HCT116 (cell line): ENCODE results near the gene NPPB. TPM values are rescaled to one million over a fixed set of nuclear protein-coding genes. Genes with fewer than 3 reads are reported as not detected.

Experiments
- ATAC-seq: fragments of 200-7000 bp; cut with Tn5 transposase; 2 replicates; pipeline ENCODE4 v1.9.1; 2020; ENCODE audit warnings: mild to moderate bottlenecking, moderate library complexity
- Bru-seq: library from RNA; stranded (reverse); fragments of 400-500 nt; gene quantifications from one replicate; lab custom pipeline; 2021; lab: Mats Ljungman, UMichigan
- BruChase-seq, 2 experiments: library from RNA; stranded (reverse); fragments of 400-500 nt; gene quantifications; one replicate each; lab custom pipeline; 2021; lab: Mats Ljungman, UMichigan
- BruUV-seq: library from RNA; stranded (reverse); fragments of 400-500 nt; replicated peaks from 2 replicates; lab custom pipeline; 2021; lab: Mats Ljungman, UMichigan
- CTCF ChIA-PET: fragments of 300-600 bp; sonication (Branson Sonifier 250); formaldehyde crosslinking; loops from one replicate; lab custom pipeline; 2021; ENCODE audit warnings: antibody characterized with exemption; lab: Charles Lee
- POLR2A ChIA-PET: fragments of 300-600, 350-600 bp; sonication (Branson Sonifier 250); formaldehyde crosslinking; loops from one replicate; lab custom pipeline; 2021; ENCODE audit warnings: antibody characterized with exemption; lab: Charles Lee
- RAD21 ChIA-PET, 2 experiments: fragments of 300-600 bp; sonication (Branson Sonifier 250); formaldehyde crosslinking; loops; one replicate each; lab custom pipeline; 2023; ENCODE audit warnings: low total read pairs in 2 of 2; ENCODE audit not compliant: uncharacterized antibody in 2 of 2, unreplicated experiment in 2 of 2, low non-redundant PET in 1 of 2; lab: Charles Lee
- DNase-seq: peaks from one replicate; pipeline ENCODE4 v3.0.0-alpha.2; 2010; ENCODE audit warnings: low read depth, low spot score
- H2AFZ ChIP-seq: fragments of 200-600 bp; shearing (Covaris generic), sonication (generic); 2 replicates; pipeline ENCODE4 v1.6.1; 2017; ENCODE audit warnings: low read depth, mixed run types, mixed read lengths, antibody characterized with exemption, low read length; ENCODE audit not compliant: poor library complexity, severe bottlenecking
- H3K27ac ChIP-seq: 2 replicates; pipeline ENCODE4 v1.5.1; 2012; ENCODE audit warnings: low read depth, low read length
- H3K27me3 ChIP-seq: fragments of 200-600 bp; sonication (generic); 2 replicates; pipeline ENCODE4 v1.6.1; 2016; ENCODE audit warnings: mixed run types, low read length, mixed read lengths; ENCODE audit not compliant: insufficient read depth
- H3K36me3 ChIP-seq, 2 experiments: fragments of 200-500 bp in 1 of 2; fragments of 200-600 bp in 1 of 2; sonication (Bioruptor generic) in 1 of 2; sonication (generic) in 1 of 2; 2 replicates each; pipeline versions ENCODE4 v1.5.1 to v1.6.1; 2014 to 2016; ENCODE audit warnings: low read length in 2 of 2, inconsistent platforms in 1 of 2, mixed read lengths in 1 of 2, mixed run types in 1 of 2; ENCODE audit not compliant: insufficient read depth in 2 of 2, control insufficient read depth in 1 of 2
- H3K4me1 ChIP-seq, 2 experiments: fragments of 200-600 bp in 1 of 2; sonication (generic) in 1 of 2; 2 replicates each; pipeline versions ENCODE4 v1.5.1 to v1.6.1; 2012 to 2017; ENCODE audit warnings: low read length in 2 of 2, inconsistent platforms in 1 of 2, mild to moderate bottlenecking in 1 of 2, mixed read lengths in 1 of 2, mixed run types in 1 of 2, moderate library complexity in 1 of 2; ENCODE audit not compliant: insufficient read depth in 2 of 2, control insufficient read depth in 1 of 2
- H3K4me2 ChIP-seq: fragments of 200-600 bp; sonication (generic); 2 replicates; pipeline ENCODE4 v1.6.1; 2017; ENCODE audit warnings: mixed run types, low read length, mixed read lengths
- H3K4me3 ChIP-seq, 2 experiments: fragments of 200-600 bp in 1 of 2; sonication (generic) in 1 of 2; replicated peaks in 1 of 2; 2 replicates each; pipeline ENCODE4 v1.5.1; 2011 to 2016; ENCODE audit warnings: low read length in 2 of 2, control low read depth in 1 of 2, low read depth in 1 of 2, mild to moderate bottlenecking in 1 of 2, mixed read lengths in 1 of 2, mixed run types in 1 of 2
- H3K79me2 ChIP-seq: fragments of 200-600 bp; sonication (generic); 2 replicates; pipeline ENCODE4 v1.6.1; 2017; ENCODE audit warnings: mild to moderate bottlenecking, mixed run types, low read length, moderate library complexity, mixed read lengths; ENCODE audit not compliant: insufficient read depth
- H3K9ac ChIP-seq: fragments of 200-600 bp; sonication (generic); 2 replicates; pipeline ENCODE4 v1.6.1; 2016; ENCODE audit warnings: low read length, mixed read lengths
- H3K9me2 ChIP-seq: fragments of 200-600 bp; sonication (generic), shearing (Covaris generic); 2 replicates; pipeline ENCODE4 v1.6.1; 2017; ENCODE audit warnings: mixed run types, mild to moderate bottlenecking, moderate library complexity; ENCODE audit not compliant: insufficient read depth
- H3K9me3 ChIP-seq, 2 experiments: fragments of 200-500 bp in 1 of 2; fragments of 200-600 bp in 1 of 2; sonication (Bioruptor generic) in 1 of 2; sonication (generic) in 1 of 2; 2 replicates each; pipeline ENCODE4 v1.6.1; 2014 to 2017; ENCODE audit warnings: low read length in 2 of 2, mixed read lengths in 2 of 2, inconsistent platforms in 1 of 2, low read depth in 1 of 2, mild to moderate bottlenecking in 1 of 2, mixed run types in 1 of 2, moderate library complexity in 1 of 2; ENCODE audit not compliant: control insufficient read depth in 1 of 2, insufficient read depth in 1 of 2
- H4K20me1 ChIP-seq: fragments of 200-600 bp; sonication (generic), shearing (Covaris generic); 2 replicates; pipeline ENCODE4 v1.6.1; 2017; ENCODE audit warnings: mixed run types, mild to moderate bottlenecking, moderate library complexity; ENCODE audit not compliant: insufficient read depth
- CEBPB ChIP-seq: IDR thresholded peaks from 2 replicates; pipeline ENCODE4 v1.6.1; 2012; ENCODE audit warnings: low read depth
- CTCF ChIP-seq, 3 experiments: fragments of 200-600 bp in 1 of 3; sonication (generic) in 1 of 3; IDR thresholded peaks in 2 of 3; conservative IDR thresholded peaks in 1 of 3; 2 replicates each; pipeline ENCODE4 v1.5.1; 2012 to 2017; ENCODE audit warnings: low read depth in 2 of 3, low read length in 2 of 3, antibody characterized with exemption in 1 of 3, borderline replicate concordance in 1 of 3, control low read depth in 1 of 3, mild to moderate bottlenecking in 1 of 3, mixed read lengths in 1 of 3, mixed run types in 1 of 3, moderate library complexity in 1 of 3; ENCODE audit not compliant: insufficient read depth in 1 of 3
- EZH2 ChIP-seq: fragments of 200-600 bp; sonication (generic); IDR thresholded peaks from 2 replicates; pipeline ENCODE4 v1.6.1; 2017; ENCODE audit warnings: antibody characterized with exemption, mixed run types
- MAX ChIP-seq: IDR thresholded peaks from 2 replicates; pipeline ENCODE4 v1.6.1; 2012
- POLR2AphosphoS5 ChIP-seq: IDR thresholded peaks from 2 replicates; pipeline ENCODE4 v1.6.1; 2011; ENCODE audit warnings: mild to moderate bottlenecking, low read depth, low read length, moderate library complexity
- RAD21 ChIP-seq: IDR thresholded peaks from 2 replicates; pipeline ENCODE4 v1.6.1; 2012; ENCODE audit warnings: low read depth, mild to moderate bottlenecking
- REST ChIP-seq: IDR thresholded peaks from 2 replicates; pipeline ENCODE4 v1.6.1; 2012; ENCODE audit warnings: low read depth
- SIN3A ChIP-seq: IDR thresholded peaks from 2 replicates; pipeline ENCODE4 v1.6.1; 2012; ENCODE audit warnings: low read depth
- SP1 ChIP-seq: IDR thresholded peaks from 2 replicates; pipeline ENCODE4 v1.6.1; 2012; ENCODE audit warnings: low read depth
- SRF ChIP-seq: IDR thresholded peaks from 2 replicates; pipeline ENCODE4 v1.6.1; 2012; ENCODE audit warnings: low read depth
- TCF7L2 ChIP-seq: IDR thresholded peaks from 2 replicates; pipeline ENCODE4 v1.7.0; 2011; ENCODE audit warnings: borderline replicate concordance, inconsistent platforms; ENCODE audit not compliant: insufficient read depth, insufficient read length; ENCODE audit errors: extremely low read depth
- YY1 ChIP-seq: IDR thresholded peaks from 2 replicates; pipeline ENCODE4 v1.6.1; 2011; ENCODE audit warnings: low read length, low read depth, moderate library complexity, mild to moderate bottlenecking; ENCODE audit not compliant: insufficient replicate concordance; ENCODE audit errors: extremely low read depth
- ZBTB33 ChIP-seq: IDR thresholded peaks from 2 replicates; pipeline ENCODE4 v1.6.1; 2011; ENCODE audit warnings: mild to moderate bottlenecking, low read length, moderate library complexity; ENCODE audit not compliant: insufficient replicate concordance; ENCODE audit errors: extremely low read depth
- ZFX ChIP-seq: fragments of 450-650 bp; IDR thresholded peaks from 2 replicates; pipeline ENCODE4 v1.6.1; 2017
- ZNF274 ChIP-seq: fragments of 200-500 bp; sonication (Bioruptor generic); IDR thresholded peaks from 2 replicates; pipeline ENCODE4 v1.6.1; 2014; ENCODE audit warnings: mild to moderate bottlenecking, low read depth, low read length, inconsistent platforms
- intact Hi-C: fragments of 100-400 bp; cut with micrococcal nuclease; formaldehyde crosslinking; loops from 2 replicates; pipeline ENCODE4 v1.10.0; 2022
- long read RNA-seq: library from polyadenylated mRNA; unstranded; transcript quantifications from one replicate; pipeline ENCODE4 v2.0.0, GENCODE V29; 2021; ENCODE audit not compliant: unreplicated experiment
- polyA plus RNA-seq: library from polyadenylated mRNA; unstranded; fragments of >200 nt; gene quantifications from 2 replicates; pipeline ENCODE4 v1.2.1, GENCODE V29; 2012; ENCODE audit warnings: missing spikeins
- total RNA-seq: library from RNA; stranded (reverse); gene quantifications from one replicate; pipeline ENCODE4 v1.2.1, GENCODE V29; 2021; ENCODE audit not compliant: unreplicated experiment

Gene NPPB
- total RNA-seq: not detected
- polyA plus RNA-seq: not detected in 2 replicates
- not detected for Bru-seq, nascent RNA
- not detected for BruChase-seq, experiment 1, labeled RNA remaining after a 6-hour chase
- not detected for BruChase-seq, experiment 2, labeled RNA remaining after a 2-hour chase
- long read RNA-seq: 0 reads

GRCh38 chr1:11858613-11858967 lies at the start of gene NPPB:
Gene NPPB, minus strand, starts transcription at chr1:11858945. Its CDS starts 112 bp downstream, at chr1:11858833.
- DNase-seq (no peak), ATAC-seq (no peak)
- H3K4me3 ChIP-seq: no peak within 1 kb of the TSS
- no TSS peak for BruUV-seq
- no peaks in the 10 kb centered on the region for H3K36me3 ChIP-seq
- H3K4me1 ChIP-seq: peaks cover 4 to 10% of the 10 kb centered on the region in 2 experiments; a peak in 3 of 4 replicates
- CTCF ChIA-PET: no interaction called here
- no peak within 1 kb of the TSS for H3K4me2 ChIP-seq
- H3K9ac ChIP-seq: no peak within 1 kb of the TSS
- no peak within 1 kb of the TSS for H2AFZ ChIP-seq
- H3K27me3 ChIP-seq: peaks cover 56% of the 10 kb centered on the region
- H3K27ac ChIP-seq: no peak within 1 kb of the TSS
- RAD21 ChIA-PET: no interaction called here
- TF ChIP-seq YY1 (no peak), ZFX (no peak), MAX (no peak), REST (no peak), POLR2AphosphoS5 (no peak), ZNF274 (no peak), SIN3A (no peak), ZBTB33 (no peak), CTCF (IDR thresholded peaks at IDR 0.05 in 2 of 3, conservative IDR thresholded peaks at IDR 0.05 in 1 of 3; ENCODE audit: borderline replicate concordance in 1 of 3, insufficient read depth in 1 of 3, low read depth in 2 of 3, low read length in 2 of 3) (no peak), SRF (no peak), EZH2 (no peak), SP1 (no peak), RAD21 (no peak), TCF7L2 (no peak), CEBPB (no peak)
- no peaks in the 10 kb centered on the region for H3K9me3 ChIP-seq
- no peaks in the 10 kb centered on the region for H4K20me1 ChIP-seq
- intact Hi-C loops: no loop called here
- H3K9me2 ChIP-seq: no peaks in the 10 kb centered on the region
- no peaks in the 10 kb centered on the region for H3K79me2 ChIP-seq
- POLR2A ChIA-PET: no interaction called here
